ENCODE results near the gene CRB1. TPM values are rescaled to one million over a fixed set of nuclear protein-coding genes. Genes with fewer than 3 reads are reported as not detected.

Gene CRB1
- total and polyA plus RNA-seq, 2 experiments from 2014 or later, result 0.27 to 0.56 TPM

GRCh38 chr1:197440715-197441114 lies 172.7 kb downstream of the CRB1 start:
- Mint-ChIP-seq H3K27me3 (ENCODE audit: insufficient read depth, low read depth, poor library complexity) (peaks cover 2% of the 10 kb centered on the region), H3K4me3 (no peak overlapping the region), H3K27ac (peak overlapping the region; percentile 39; the same call in 1 of the 2 replicates), H3K4me1 (peaks cover 76% of the 10 kb centered on the region), H3K36me3 (ENCODE audit: low read depth) (no peaks in the 10 kb centered on the region), H3K9me3 (no peaks in the 10 kb centered on the region)
- Histone ChIP-seq H3K4me1 (ENCODE audit: insufficient read depth) (peaks cover 78% of the 10 kb centered on the region), H3K9me2 (ENCODE audit: insufficient read depth) (no peaks in the 10 kb centered on the region), H3K4me3 (no peak overlapping the region), H3K79me2 (replicated peaks; ENCODE audit: insufficient read depth) (no peaks in the 10 kb centered on the region), H3F3A (replicated peaks; ENCODE audit: low read depth) (no peaks in the 10 kb centered on the region), H3K36me3 (ENCODE audit: insufficient read depth) (no peaks in the 10 kb centered on the region), H3K27me3 (ENCODE audit: insufficient read depth) (no peaks in the 10 kb centered on the region), H4K20me1 (replicated peaks; ENCODE audit: insufficient read depth) (no peaks in the 10 kb centered on the region), H3K27ac (ENCODE audit: low read depth) (no peak overlapping the region), H2AFZ (no peak overlapping the region), H3K4me2 (peak overlapping the region; percentile 2; the same call in 1 of the 2 replicates)
- ATAC-seq (no peak), DNase-seq (ENCODE audit: low spot score) (no peak)
- TF ChIP-seq NANOG (IDR thresholded peaks at IDR 0.05; ENCODE audit: borderline replicate concordance), result no peak
- no peak for TF ChIP-seq ZNF114 (CRISPR knock-in tag; IDR thresholded peaks at IDR 0.05)
- no peak for TF ChIP-seq EZH2 (IDR thresholded peaks at IDR 0.05; ENCODE audit: low read depth, unreplicated experiment)
- no peak for TF ChIP-seq JUNB (IDR thresholded peaks at IDR 0.05; ENCODE audit: unreplicated experiment)
- TF ChIP-seq EZH2phosphoT487 (IDR thresholded peaks at IDR 0.05; ENCODE audit: unreplicated experiment), result no peak
- no peak for TF ChIP-seq POLR2AphosphoS5 (IDR thresholded peaks at IDR 0.05; ENCODE audit: low read depth)
- TF ChIP-seq REST (IDR thresholded peaks at IDR 0.05; ENCODE audit: unreplicated experiment), result no peak
- no peak for TF ChIP-seq CREB1 (CRISPR knock-in tag; IDR thresholded peaks at IDR 0.05; ENCODE audit: low read depth)
- TF ChIP-seq ZNF331 (CRISPR knock-in tag; IDR thresholded peaks at IDR 0.05; ENCODE audit: low read depth), result no peak
- no peak for TF ChIP-seq CTCF (conservative IDR thresholded peaks at IDR 0.05; ENCODE audit: low read depth in 2 of 2)
- TF ChIP-seq STAT1 (IDR thresholded peaks at IDR 0.05; ENCODE audit: unreplicated experiment), result no peak
- no peak for TF ChIP-seq ETS1 (IDR thresholded peaks at IDR 0.05)
- TF ChIP-seq ZNF462 (CRISPR knock-in tag; IDR thresholded peaks at IDR 0.05), result no peak
